Colon (tissue), 2 donors: ENCODE measurements around the gene GNAL.
"Not testable (repeated sequence)": the region's sequence is repeated elsewhere in the genome, so short reads cannot be mapped to it uniquely, and the experiment has no call there.

ENCODE experiments used
- FAIRE-seq: peaks from 2 replicates; lab custom pipeline; 2012; peaks lifted over from hg19 to GRCh38; lab: Jason Lieb, UNC
- donor health status: control.
- donor health status: control.

The GNAL gene

DNA sequence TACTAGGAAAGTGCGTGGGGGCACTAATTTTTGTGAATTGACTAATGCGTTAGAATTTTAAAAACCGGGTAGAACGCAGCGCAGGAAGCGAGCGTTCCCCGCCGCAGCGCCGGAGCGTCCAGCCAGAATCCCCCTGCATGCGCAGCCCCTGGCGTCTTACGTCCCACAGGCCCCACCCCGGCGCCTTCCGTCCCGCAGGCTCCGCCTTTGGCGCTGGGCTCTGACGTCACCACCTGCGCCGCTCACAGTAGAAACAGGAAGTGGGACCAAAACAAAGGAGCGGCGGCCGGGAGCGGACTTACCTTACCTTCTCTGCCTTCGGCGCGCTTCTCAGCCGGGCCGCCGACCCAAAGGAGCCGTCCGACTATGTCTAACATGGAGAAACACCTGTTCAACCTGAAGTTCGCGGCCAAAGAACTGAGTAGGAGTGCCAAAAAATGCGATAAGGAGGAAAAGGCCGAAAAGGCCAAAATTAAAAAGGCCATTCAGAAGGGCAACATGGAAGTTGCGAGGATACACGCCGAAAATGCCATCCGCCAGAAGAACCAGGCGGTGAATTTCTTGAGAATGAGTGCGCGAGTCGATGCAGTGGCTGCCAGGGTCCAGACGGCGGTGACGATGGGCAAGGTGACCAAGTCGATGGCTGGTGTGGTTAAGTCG, 162.2 kb downstream of the GNAL start, which contains the start of gene CHMP1B:
Gene CHMP1B (plus strand): TSS at position 268 of the 660 bp plus-strand sequence. CDS start 99 bp downstream, at position 367.
- no peak for FAIRE-seq

DNA sequence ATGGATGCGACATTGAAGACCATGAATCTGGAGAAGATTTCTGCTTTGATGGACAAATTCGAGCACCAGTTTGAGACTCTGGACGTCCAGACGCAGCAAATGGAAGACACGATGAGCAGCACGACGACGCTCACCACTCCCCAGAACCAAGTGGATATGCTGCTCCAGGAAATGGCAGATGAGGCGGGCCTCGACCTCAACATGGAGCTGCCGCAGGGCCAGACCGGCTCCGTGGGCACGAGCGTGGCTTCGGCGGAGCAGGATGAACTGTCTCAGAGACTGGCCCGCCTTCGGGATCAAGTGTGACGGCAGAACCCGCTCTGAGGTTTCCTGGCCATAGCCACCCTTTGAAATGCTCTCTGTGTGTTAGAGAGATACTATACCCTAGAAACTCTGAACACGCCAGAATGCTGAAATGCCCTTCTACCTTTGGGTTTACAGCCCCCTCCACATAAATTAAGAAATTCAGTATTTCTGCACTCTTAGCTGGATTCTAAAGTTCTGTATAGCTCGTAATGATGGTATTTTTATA, 162.8 kb downstream of the GNAL start:
- no peak for FAIRE-seq

GRCh38 chr18:11854554-11854953, 165.5 kb downstream of the GNAL start:
- FAIRE-seq, result not testable (repeated sequence)

DNA sequence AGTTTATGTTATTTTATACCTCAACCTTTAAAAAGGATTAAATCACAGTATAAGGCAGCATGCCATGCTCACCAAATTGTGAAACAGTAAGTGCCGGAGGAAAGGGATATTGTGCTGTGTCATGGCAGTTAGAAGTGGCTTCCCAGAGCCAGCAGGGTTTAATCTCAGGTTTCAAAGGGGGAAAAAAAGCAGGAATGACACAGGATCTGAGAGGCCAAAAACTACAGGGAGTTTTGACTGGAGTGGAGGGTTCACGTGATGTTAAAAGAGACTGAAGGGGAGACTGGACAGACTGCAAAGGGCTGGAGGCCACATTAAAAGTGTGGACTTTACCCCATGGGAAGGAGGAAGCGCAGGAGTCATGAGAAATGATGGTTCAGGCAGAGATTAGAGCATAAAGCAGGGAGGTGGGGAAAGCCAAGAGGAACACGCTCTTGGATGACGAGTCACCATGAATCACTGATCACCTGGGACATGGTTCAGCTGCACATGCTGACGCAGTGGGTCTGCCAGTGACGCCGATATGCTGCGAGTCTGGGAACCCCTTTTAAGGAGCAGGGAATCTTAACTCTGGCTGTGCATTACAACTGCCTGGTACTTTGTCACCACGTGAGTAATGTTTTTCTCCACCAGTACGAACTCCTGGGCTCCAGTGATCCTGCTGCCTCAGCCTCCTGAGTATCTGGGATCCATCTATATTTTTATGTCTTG, 168.3 kb downstream of the GNAL start:
- no peak for FAIRE-seq

DNA sequence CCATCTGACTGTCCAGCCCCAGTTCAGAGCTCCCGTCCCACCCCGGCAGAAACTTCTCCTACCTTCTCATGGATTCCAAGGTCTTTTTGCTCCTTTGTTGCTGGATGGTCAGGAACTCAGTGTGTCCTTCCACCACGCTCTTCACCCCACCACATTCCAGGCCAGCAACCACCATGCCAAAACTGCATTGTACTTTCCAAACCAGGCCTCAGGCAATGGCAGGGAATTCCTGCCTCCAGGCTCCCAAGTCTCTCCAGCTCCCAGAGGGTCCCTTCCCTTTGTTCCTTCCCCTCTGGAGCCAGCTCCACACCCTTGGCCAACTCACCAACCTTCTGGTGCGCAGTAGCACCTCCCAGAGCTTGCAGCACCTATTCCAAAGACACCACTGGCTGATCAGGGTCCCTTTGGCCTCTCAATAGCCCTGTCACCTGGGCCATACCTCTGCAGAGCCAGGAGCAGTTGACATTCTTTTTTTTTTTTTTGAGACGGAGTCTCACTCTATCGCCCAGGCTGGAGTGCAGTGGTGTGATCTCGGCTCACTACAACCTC, 170.3 kb downstream of the GNAL start:
- FAIRE-seq, result no peak

DNA sequence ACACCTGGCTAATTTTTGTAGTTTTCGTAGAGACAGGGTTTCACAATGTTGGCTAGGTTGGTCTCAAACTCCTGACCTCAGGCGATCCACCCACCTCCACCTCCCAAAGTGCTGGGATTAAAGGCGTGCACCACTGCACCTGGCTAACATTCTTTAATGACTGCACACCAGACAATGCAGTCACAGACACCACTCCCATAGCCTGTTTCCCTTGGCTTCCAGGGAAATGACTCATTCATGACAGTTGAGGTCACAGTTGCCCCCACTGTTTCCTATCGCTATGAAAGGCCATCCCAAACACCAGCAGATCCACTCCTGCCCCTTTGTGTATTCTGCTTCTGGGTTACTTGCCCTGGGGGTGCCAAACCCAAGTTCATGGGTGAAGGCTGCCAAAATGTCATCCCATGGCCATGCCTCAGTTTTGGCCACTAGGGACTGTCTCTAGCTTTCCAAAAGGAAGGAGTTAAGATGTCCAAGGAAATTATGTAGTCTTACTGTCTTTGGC, 170.9 kb downstream of the GNAL start:
- FAIRE-seq, result no peak

- no peak for FAIRE-seq
These were observed 171.8 kb downstream of the GNAL start for GRCh38 chr18:11860594-11861450.

- FAIRE-seq, result no peak
These were observed 172.7 kb downstream of the GNAL start for GRCh38 chr18:11861583-11862288.

DNA sequence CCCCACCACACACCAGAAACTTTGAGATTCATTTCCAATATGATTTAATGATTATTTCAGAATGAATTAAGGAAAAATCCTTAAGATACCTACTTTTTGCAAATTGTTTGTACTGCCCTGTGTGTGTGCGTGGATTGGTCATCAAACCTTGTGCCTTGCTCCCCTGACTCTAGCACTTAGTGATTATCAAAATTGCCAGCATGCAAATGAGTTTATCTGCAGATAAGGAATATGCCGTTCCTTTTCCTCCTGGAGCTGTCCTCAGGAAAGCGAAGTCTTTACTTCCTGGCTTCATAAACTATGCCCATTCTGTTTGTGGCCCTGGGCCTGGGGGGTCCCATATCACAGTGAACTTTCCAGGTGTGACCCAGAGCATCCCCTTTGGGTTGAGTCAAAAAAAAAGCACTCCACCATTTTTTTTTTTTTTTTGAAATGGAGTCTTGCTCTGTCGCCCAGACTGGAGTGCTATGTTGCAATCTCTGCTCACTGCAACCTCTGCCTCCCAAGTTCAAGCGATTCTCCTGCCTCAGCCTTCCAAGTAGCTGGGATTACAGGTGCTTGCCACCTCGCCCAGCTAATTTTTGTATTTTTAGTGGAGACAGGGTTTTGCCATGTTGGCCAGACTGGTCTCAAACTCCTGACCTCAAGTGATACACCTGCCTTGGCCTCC, 173.5 kb downstream of the GNAL start:
- FAIRE-seq, result no peak

DNA sequence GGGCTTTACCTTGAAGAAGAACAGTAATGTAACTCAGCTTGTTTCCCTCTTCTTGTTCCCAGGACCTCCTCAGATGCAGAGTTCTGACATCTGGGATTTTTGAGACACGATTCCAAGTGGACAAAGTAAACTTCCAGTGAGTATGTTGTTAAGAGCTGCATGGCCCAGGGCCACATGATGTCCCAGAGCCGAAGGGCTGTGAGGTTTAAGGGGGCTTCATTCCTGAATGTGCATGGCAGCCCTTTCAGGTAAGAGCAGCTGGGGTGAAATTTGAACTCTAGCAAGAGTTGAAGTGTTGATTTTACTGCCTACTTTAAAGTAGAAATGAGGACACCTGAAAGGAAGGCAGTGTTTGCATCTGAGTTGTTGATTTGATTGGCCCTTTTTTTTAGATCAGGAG, 175.4 kb downstream of the GNAL start:
- FAIRE-seq, result no peak

GRCh38 chr18:11865071-11865470, 176.0 kb downstream of the GNAL start:
- FAIRE-seq, result no peak

- FAIRE-seq, result no peak
These were observed 177.3 kb downstream of the GNAL start for GRCh38 chr18:11866329-11866728.

DNA sequence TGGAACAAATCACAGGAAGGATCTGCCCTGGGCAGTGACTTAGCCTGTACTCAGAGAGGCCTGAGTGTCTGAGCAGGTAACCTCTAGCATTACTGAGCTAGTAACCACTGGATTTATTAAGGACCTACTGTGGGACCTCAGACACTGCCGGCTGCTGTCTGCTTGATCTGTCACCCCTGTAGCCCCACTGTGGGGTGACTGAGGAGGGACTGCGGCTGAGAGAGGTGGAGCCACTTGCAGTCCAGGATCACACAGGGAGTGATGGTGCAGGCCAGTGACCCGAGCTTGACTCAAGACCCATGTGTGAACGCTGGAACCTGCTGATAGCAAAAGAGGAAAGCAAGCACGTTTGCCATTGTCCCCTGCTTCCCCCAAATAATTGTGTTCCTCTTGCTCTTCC, 177.7 kb downstream of the GNAL start:
- FAIRE-seq, result no peak

GRCh38 chr18:11868230-11868629, 179.2 kb downstream of the GNAL start:
- no peak for FAIRE-seq

- FAIRE-seq, result no peak
These were observed 182.4 kb downstream of the GNAL start for GRCh38 chr18:11871501-11871900.

GRCh38 chr18:11872479-11873136, 183.5 kb downstream of the GNAL start:
- no peak for FAIRE-seq

- FAIRE-seq, result no peak
These were observed 184.7 kb downstream of the GNAL start for GRCh38 chr18:11873670-11874340.

- no peak for FAIRE-seq
These were observed 185.6 kb downstream of the GNAL start for GRCh38 chr18:11874676-11875075.

DNA sequence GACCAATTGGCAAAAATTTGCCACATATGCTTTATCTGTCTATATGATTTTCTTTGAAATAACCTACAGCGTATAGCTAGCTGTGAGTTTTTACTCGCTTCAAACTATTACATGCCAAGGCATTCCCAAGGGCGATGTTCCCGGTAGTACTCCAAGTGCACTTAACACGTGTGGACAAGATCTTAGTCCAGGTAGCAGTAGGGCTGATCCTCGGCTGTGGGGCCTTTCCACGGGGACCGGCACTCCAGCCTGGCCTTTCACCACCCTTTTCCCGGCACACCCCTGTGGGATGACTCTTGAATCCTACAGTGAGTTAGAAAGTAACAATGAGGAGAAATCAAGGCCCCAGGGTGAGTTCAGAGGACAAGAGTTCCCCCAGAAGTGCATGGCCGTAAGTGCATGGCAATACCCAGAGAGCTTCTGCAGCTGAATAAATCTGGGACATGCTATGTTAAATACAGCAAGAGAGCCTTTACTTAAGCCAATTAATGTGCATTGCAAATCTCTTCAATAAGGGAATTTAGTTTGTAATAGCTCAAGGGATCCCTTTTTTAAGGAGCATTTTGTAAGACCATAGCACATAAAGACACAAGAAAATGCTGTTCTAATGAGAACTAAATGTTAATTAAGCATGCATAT, 188.6 kb downstream of the GNAL start:
- FAIRE-seq, result no peak
